ENCODE measurements around the gene VAPA. TPM values are rescaled to one million over a fixed set of nuclear protein-coding genes. Genes with fewer than 3 reads are reported as not detected.
A peak's percentile ranks its signal among the peaks of the same experiment; 100 is the strongest.

The VAPA gene
- total RNA-seq, 1 donor from 2014 or later = 137 TPM

- no peak for DNase-seq (ENCODE audit: low read depth in 2 of 2)
Observed at GRCh38 chr18:9973470-9973869, 59.7 kb downstream of the VAPA start.

GRCh38 chr18:9974279-9974915 is 60.6 kb downstream of the VAPA start:
- no peak for DNase-seq (ENCODE audit: low read depth in 2 of 2)

GRCh38 chr18:9975658-9976057 is 61.8 kb downstream of the VAPA start:
- DNase-seq (ENCODE audit: low read depth in 2 of 2) = no peak

- DNase-seq (ENCODE audit: low read depth in 2 of 2) = no peak
Observed at GRCh38 chr18:9982711-9983110, 68.9 kb downstream of the VAPA start.

GRCh38 chr18:9984080-9984479 is 70.3 kb downstream of the VAPA start:
- DNase-seq (ENCODE audit: low read depth in 2 of 2) = peak; percentile 12 to 86

- DNase-seq (ENCODE audit: low read depth in 2 of 2) = no peak
Observed at GRCh38 chr18:9985641-9986040, 71.8 kb downstream of the VAPA start.

GRCh38 chr18:9986156-9986930 is 72.5 kb downstream of the VAPA start:
- no peak for DNase-seq (ENCODE audit: low read depth in 2 of 2)

GRCh38 chr18:9987345-9987744 is 73.5 kb downstream of the VAPA start:
- DNase-seq (ENCODE audit: low read depth in 2 of 2) = no peak

GRCh38 chr18:9987931-9988330 is 74.1 kb downstream of the VAPA start:
- DNase-seq (ENCODE audit: low read depth in 2 of 2) = no peak

- no peak for DNase-seq (ENCODE audit: low read depth in 2 of 2)
Observed at GRCh38 chr18:9988665-9989064, 74.8 kb downstream of the VAPA start.

GRCh38 chr18:9989481-9989880 is 75.7 kb downstream of the VAPA start:
- no peak for DNase-seq (ENCODE audit: low read depth in 2 of 2)

GRCh38 chr18:9991011-9992000 is 77.5 kb downstream of the VAPA start:
- DNase-seq (ENCODE audit: low read depth in 2 of 2) = no peak

GRCh38 chr18:9992300-9992972 is 78.6 kb downstream of the VAPA start:
- peak; percentile 68 to 85 for DNase-seq (ENCODE audit: low read depth in 2 of 2)

GRCh38 chr18:9992973-9993520 is 79.2 kb downstream of the VAPA start:
- no peak for DNase-seq (ENCODE audit: low read depth in 2 of 2)

- no peak for DNase-seq (ENCODE audit: low read depth in 2 of 2)
Observed at GRCh38 chr18:9993521-9994025, 79.8 kb downstream of the VAPA start.

- DNase-seq (ENCODE audit: low read depth in 2 of 2) = no peak
Observed at GRCh38 chr18:9994026-9994570, 80.3 kb downstream of the VAPA start.

- DNase-seq (ENCODE audit: low read depth in 2 of 2) = no peak
Observed at GRCh38 chr18:9994701-9995235, 81.0 kb downstream of the VAPA start.

- DNase-seq (ENCODE audit: low read depth in 2 of 2) = no peak
Observed at GRCh38 chr18:9995631-9996030, 81.8 kb downstream of the VAPA start.

GRCh38 chr18:9996094-9996493 is 82.3 kb downstream of the VAPA start:
- DNase-seq (ENCODE audit: low read depth in 2 of 2) = no peak

- no peak for DNase-seq (ENCODE audit: low read depth in 2 of 2)
Observed at GRCh38 chr18:9997711-9998110, 83.9 kb downstream of the VAPA start.

Data from dermis microvascular lymphatic vessel endothelial cell (primary cell).